Neural progenitor cell (in vitro differentiated cells): ENCODE data around the gene HNRNPA2B1.
"Not testable (repeated sequence)": the region's sequence is repeated elsewhere in the genome, so short reads cannot be mapped to it uniquely, and the experiment has no call there.

Source experiments
- CTCF ChIP-seq: fragments of 200-600 bp; sonication (generic); IDR thresholded peaks from 2 replicates; pipeline ENCODE4 v1.5.1; 2017; ENCODE audit warnings: antibody characterized with exemption, mild to moderate bottlenecking
- EZH2 ChIP-seq: fragments of 200-600 bp; sonication (generic); IDR thresholded peaks from 2 replicates; pipeline ENCODE4 v1.6.1; 2017; ENCODE audit warnings: antibody characterized with exemption, mild to moderate bottlenecking, moderate library complexity

- not testable (repeated sequence) for TF ChIP-seq EZH2, CTCF
These were observed 52.8 kb downstream of the HNRNPA2B1 start for GRCh38 chr7:26147646-26148306.
